H9 (cell line): Measurements from ENCODE around the gene PRR5L. TPM values are rescaled to one million over a fixed set of nuclear protein-coding genes. Genes with fewer than 3 reads are reported as not detected.

Experiments used
- DNase-seq: peaks from one replicate; pipeline ENCODE4 v3.0.0-alpha.2; 2017
- H2AFZ ChIP-seq: one replicate; pipeline ENCODE4 v1.6.1; 2013; ENCODE audit warnings: mild to moderate bottlenecking, low read length, control low read depth, moderate library complexity
- H2AK5ac ChIP-seq: 2 replicates; pipeline ENCODE4 v1.6.1; 2013; ENCODE audit warnings: low read length, control low read depth, mixed read lengths; ENCODE audit not compliant: insufficient read length
- H2BK120ac ChIP-seq: one replicate; pipeline ENCODE4 v1.6.1; 2013; ENCODE audit warnings: low read depth, mild to moderate bottlenecking, low read length, control low read depth, inconsistent platforms; ENCODE audit not compliant: poor library complexity, severe bottlenecking
- H2BK12ac ChIP-seq: 2 replicates; pipeline ENCODE4 v1.6.1; 2013; ENCODE audit warnings: low read length, control low read depth, mixed read lengths, low read depth; ENCODE audit not compliant: insufficient read length
- H2BK15ac ChIP-seq: 2 replicates; pipeline ENCODE4 v1.6.1; 2013; ENCODE audit warnings: low read depth, low read length, control low read depth
- H2BK20ac ChIP-seq: one replicate; pipeline ENCODE4 v1.6.1; 2013; ENCODE audit warnings: low read depth, mild to moderate bottlenecking, low read length, control low read depth, inconsistent platforms; ENCODE audit not compliant: poor library complexity, severe bottlenecking
- H2BK5ac ChIP-seq: 2 replicates; pipeline ENCODE4 v1.6.1; 2013; ENCODE audit warnings: low read length, control low read depth, mixed read lengths; ENCODE audit not compliant: insufficient read length
- H3K14ac ChIP-seq: 2 replicates; pipeline ENCODE4 v1.6.1; 2013; ENCODE audit warnings: low read length, control low read depth; ENCODE audit not compliant: insufficient read depth
- H3K18ac ChIP-seq: 2 replicates; pipeline ENCODE4 v1.6.1; 2013; ENCODE audit warnings: low read depth, mild to moderate bottlenecking, mixed read lengths, low read length, control low read depth; ENCODE audit not compliant: insufficient read length
- H3K23ac ChIP-seq: 2 replicates; pipeline ENCODE4 v1.6.1; 2013; ENCODE audit warnings: low read length, control low read depth, mixed read lengths, low read depth; ENCODE audit not compliant: insufficient read length
- H3K23me2 ChIP-seq: 2 replicates; pipeline ENCODE4 v1.6.1; 2013; ENCODE audit warnings: low read depth, mild to moderate bottlenecking, mixed read lengths, low read length, control low read depth; ENCODE audit not compliant: insufficient read length, poor library complexity, severe bottlenecking
- H3K27ac ChIP-seq: 2 replicates; pipeline ENCODE4 v1.5.1; 2013; ENCODE audit warnings: low read length, control low read depth, mixed read lengths, low read depth; ENCODE audit not compliant: insufficient read length
- H3K27me3 ChIP-seq: 2 replicates; pipeline ENCODE4 v1.6.1; 2013; ENCODE audit warnings: low read length, control low read depth, inconsistent platforms; ENCODE audit not compliant: insufficient read depth
- H3K4ac ChIP-seq: 2 replicates; pipeline ENCODE4 v1.6.1; 2013; ENCODE audit warnings: low read depth, mild to moderate bottlenecking, control low read depth, inconsistent platforms, low read length, moderate library complexity
- H3K4me1 ChIP-seq: 2 replicates; pipeline ENCODE4 v1.6.1; 2013; ENCODE audit warnings: low read length, control low read depth, inconsistent platforms; ENCODE audit not compliant: insufficient read depth
- H3K4me2 ChIP-seq: 2 replicates; pipeline ENCODE4 v1.6.1; 2013; ENCODE audit warnings: low read length, control low read depth, mixed read lengths; ENCODE audit not compliant: insufficient read length, insufficient read depth
- H3K56ac ChIP-seq: 2 replicates; pipeline ENCODE4 v1.6.1; 2013; ENCODE audit warnings: low read depth, mild to moderate bottlenecking, mixed read lengths, low read length, control low read depth; ENCODE audit not compliant: insufficient read length
- H3K79me1 ChIP-seq: 2 replicates; pipeline ENCODE4 v1.6.1; 2013; ENCODE audit warnings: low read depth, mild to moderate bottlenecking, moderate library complexity, low read length, control low read depth, inconsistent platforms; ENCODE audit not compliant: insufficient read depth, poor library complexity, severe bottlenecking
- H3K79me2 ChIP-seq: 2 replicates; pipeline ENCODE4 v1.6.1; 2013; ENCODE audit warnings: low read length, control low read depth, inconsistent platforms; ENCODE audit not compliant: insufficient read depth
- H3K9ac ChIP-seq: 2 replicates; pipeline ENCODE4 v1.6.1; 2013; ENCODE audit warnings: low read length, control low read depth, mixed read lengths; ENCODE audit not compliant: insufficient read length; ENCODE audit errors: extremely low read depth
- H3K9me3 ChIP-seq: one replicate; pipeline ENCODE4 v1.6.1; 2013; ENCODE audit warnings: low read depth, low read length, inconsistent platforms; ENCODE audit not compliant: control insufficient read depth
- H3T11ph ChIP-seq: one replicate; pipeline ENCODE4 v1.6.1; 2013; ENCODE audit warnings: mild to moderate bottlenecking, low read length, control low read depth, inconsistent platforms
- H4K20me1 ChIP-seq: one replicate; pipeline ENCODE4 v1.6.1; 2013; ENCODE audit not compliant: control insufficient read depth, insufficient read length, insufficient read depth
- H4K5ac ChIP-seq: 2 replicates; pipeline ENCODE4 v1.6.1; 2013; ENCODE audit warnings: low read depth, mild to moderate bottlenecking, mixed read lengths, low read length, control low read depth; ENCODE audit not compliant: insufficient read length
- H4K8ac ChIP-seq: replicated peaks from 2 replicates; pipeline ENCODE4 v1.6.1; 2013; ENCODE audit warnings: low read length, control low read depth, mixed read lengths, low read depth; ENCODE audit not compliant: insufficient read length
- H4K91ac ChIP-seq: 2 replicates; pipeline ENCODE4 v1.6.1; 2013; ENCODE audit warnings: low read depth, mild to moderate bottlenecking, moderate library complexity, mixed read lengths, low read length, control low read depth; ENCODE audit not compliant: insufficient read length
- H3K27ac Mint-ChIP-seq, 3 experiments: 2 replicates in 2 of 3; 3 replicates in 1 of 3; pipeline ENCODE4 v1.8.0; 2020 to 2021; ENCODE audit warnings: mixed read lengths in 3 of 3, mild to moderate bottlenecking in 1 of 3, moderate library complexity in 1 of 3
- H3K27me3 Mint-ChIP-seq: 2 replicates; pipeline ENCODE4 v1.8.0; 2021; ENCODE audit warnings: low read depth, mild to moderate bottlenecking, moderate library complexity, mixed read lengths
- H3K36me3 Mint-ChIP-seq, 3 experiments: 2 replicates in 2 of 3; 3 replicates in 1 of 3; pipeline ENCODE4 v1.8.0; 2020 to 2021; ENCODE audit warnings: low read depth in 3 of 3, mixed read lengths in 3 of 3; ENCODE audit not compliant: insufficient read depth in 1 of 3
- H3K4me1 Mint-ChIP-seq, 2 experiments: 2 replicates each; pipeline ENCODE4 v1.8.0; 2020; ENCODE audit warnings: mixed read lengths in 2 of 2
- H3K4me3 Mint-ChIP-seq, 2 experiments: 2 replicates in 1 of 2; 3 replicates in 1 of 2; pipeline ENCODE4 v1.8.0; 2020 to 2021; ENCODE audit warnings: mild to moderate bottlenecking in 2 of 2, mixed read lengths in 2 of 2, moderate library complexity in 1 of 2
- H3K9me3 Mint-ChIP-seq, 2 experiments: 2 replicates in 1 of 2; 3 replicates in 1 of 2; pipeline ENCODE4 v1.8.0; 2020; ENCODE audit warnings: mild to moderate bottlenecking in 2 of 2, mixed read lengths in 2 of 2, moderate library complexity in 1 of 2
- CTCF ChIP-seq: fragments of 200-600 bp; sonication (generic); conservative IDR thresholded peaks from 3 replicates; pipeline ENCODE4 v1.8.0; 2021; ENCODE audit warnings: antibody characterized with exemption, mild to moderate bottlenecking
- WGBS: extraction: QIAGEN DNeasy Blood & Tissue Kit; methylation state at CpG from one replicate; pipeline ENCODE4 v1.1.7; 2013; ENCODE audit warnings: missing lambda C conversion rate, low lambda C conversion rate, mixed read lengths; ENCODE audit not compliant: insufficient read length; ENCODE audit errors: extremely low coverage; 5-methylcytosine and 5-hydroxymethylcytosine counted together
- total RNA-seq: library from RNA; stranded (reverse); gene quantifications from 2 replicates; pipeline ENCODE4 v1.2.1, GENCODE V29; 2021

PRR5L gene
- total RNA-seq, 1 experiment from 2014 or later = 5.6 TPM

GRCh38 chr11:36254713-36255112 lies 41.4 kb upstream of the PRR5L start:
- Histone ChIP-seq H4K5ac (no peak overlapping the region), H3K27me3 (no peaks in the 10 kb centered on the region; the same call in 1 of the 2 replicates), H4K91ac (no peak overlapping the region), H3K56ac (no peak overlapping the region), H3K79me1 (no peaks in the 10 kb centered on the region), H3K14ac (no peak overlapping the region), H2BK15ac (no peak overlapping the region), H3K27ac (no peak overlapping the region), H3K23me2 (no peaks in the 10 kb centered on the region), H3K4me1 (no peaks in the 10 kb centered on the region), H2AFZ (no peak overlapping the region), H3K9me3 (peaks cover 5% of the 10 kb centered on the region), H2BK20ac (no peak overlapping the region), H2BK120ac (no peak overlapping the region), H2AK5ac (no peak overlapping the region), H2BK5ac (no peak overlapping the region), H4K20me1 (no peaks in the 10 kb centered on the region), H3K4ac (no peak overlapping the region), H3T11ph (no peak overlapping the region), H3K23ac (no peak overlapping the region), H3K4me2 (no peak overlapping the region), H3K9ac (no peak overlapping the region), H4K8ac (no peak overlapping the region), H3K18ac (no peak overlapping the region), H3K79me2 (no peaks in the 10 kb centered on the region), H2BK12ac (no peak overlapping the region)
- H3K4me3 Mint-ChIP-seq = no peak overlapping the region
- peaks cover 13 to 22% of the 10 kb centered on the region in 2 experiments for H3K4me1 Mint-ChIP-seq
- no peak for DNase-seq
- no peaks in the 10 kb centered on the region for H3K9me3 Mint-ChIP-seq
- no peak overlapping the region for H3K27ac Mint-ChIP-seq
- H3K36me3 Mint-ChIP-seq = peaks cover 0 to 4% (median 0%) of the 10 kb centered on the region in 3 experiments; a peak in 3 of 7 replicates
- no CpG with 5 or more reads among the region's 1 CpG for WGBS
- TF ChIP-seq CTCF = no peak
- H3K27me3 Mint-ChIP-seq = peaks cover 25% of the 10 kb centered on the region
